ENCODE measurements around the gene GRID2. TPM values are rescaled to one million over a fixed set of nuclear protein-coding genes. Genes with fewer than 3 reads are reported as not detected.

GRID2 gene
- total RNA-seq, 1 donor from 2014 or later = 11.6 TPM

GRCh38 chr4:93396272-93396671 lies 1092.5 kb downstream of the GRID2 start:
- no peaks in the 10 kb centered on the region for H3K9me3 Mint-ChIP-seq (ENCODE audit: unreplicated experiment)
- no peaks in the 10 kb centered on the region for H3K27me3 Mint-ChIP-seq (ENCODE audit: unreplicated experiment)
- no peak for DNase-seq (ENCODE audit: low spot score)
- no peak for TF ChIP-seq CTCF (IDR thresholded peaks at IDR 0.05; ENCODE audit: unreplicated experiment)
- no peaks in the 10 kb centered on the region for H3K36me3 Mint-ChIP-seq (ENCODE audit: low read depth, unreplicated experiment)
- H3K4me1 Mint-ChIP-seq (ENCODE audit: unreplicated experiment) = no peaks in the 10 kb centered on the region
- no peak overlapping the region for H3K27ac Mint-ChIP-seq (ENCODE audit: unreplicated experiment)
- no peak overlapping the region for H3K4me3 Mint-ChIP-seq (ENCODE audit: unreplicated experiment)

GRCh38 chr4:93403571-93403970 lies 1099.8 kb downstream of the GRID2 start:
- no peaks in the 10 kb centered on the region for H3K9me3 Mint-ChIP-seq (ENCODE audit: unreplicated experiment)
- no peak overlapping the region for H3K27ac Mint-ChIP-seq (ENCODE audit: unreplicated experiment)
- H3K36me3 Mint-ChIP-seq (ENCODE audit: low read depth, unreplicated experiment) = no peaks in the 10 kb centered on the region
- no peak for DNase-seq (ENCODE audit: low spot score)
- TF ChIP-seq CTCF (IDR thresholded peaks at IDR 0.05; ENCODE audit: unreplicated experiment) = no peak
- H3K4me1 Mint-ChIP-seq (ENCODE audit: unreplicated experiment) = peaks cover under 1% of the 10 kb centered on the region
- no peaks in the 10 kb centered on the region for H3K27me3 Mint-ChIP-seq (ENCODE audit: unreplicated experiment)
- no peak overlapping the region for H3K4me3 Mint-ChIP-seq (ENCODE audit: unreplicated experiment)

- DNase-seq (ENCODE audit: low spot score) = no peak
Measured at GRCh38 chr4:93407493-93408275, 1103.9 kb downstream of the GRID2 start.

GRCh38 chr4:93409035-93409434 lies 1105.3 kb downstream of the GRID2 start:
- Mint-ChIP-seq H3K9me3 (ENCODE audit: unreplicated experiment) (no peaks in the 10 kb centered on the region), H3K27ac (ENCODE audit: unreplicated experiment) (no peak overlapping the region), H3K27me3 (ENCODE audit: unreplicated experiment) (no peaks in the 10 kb centered on the region), H3K4me3 (ENCODE audit: unreplicated experiment) (no peak overlapping the region), H3K4me1 (ENCODE audit: unreplicated experiment) (peaks cover 10% of the 10 kb centered on the region), H3K36me3 (ENCODE audit: low read depth, unreplicated experiment) (no peaks in the 10 kb centered on the region)
- no peak for DNase-seq (ENCODE audit: low spot score)
- TF ChIP-seq CTCF (IDR thresholded peaks at IDR 0.05; ENCODE audit: unreplicated experiment) = peak; percentile 17

More at GRCh38 chr4:93407493-93408275, 1103.9 kb downstream of the GRID2 start:
- Mint-ChIP-seq H3K27me3 (ENCODE audit: unreplicated experiment) (no peaks in the 10 kb centered on the region), H3K36me3 (ENCODE audit: low read depth, unreplicated experiment) (no peaks in the 10 kb centered on the region), H3K4me1 (ENCODE audit: unreplicated experiment) (peaks cover 10% of the 10 kb centered on the region), H3K4me3 (ENCODE audit: unreplicated experiment) (no peak overlapping the region), H3K9me3 (ENCODE audit: unreplicated experiment) (no peaks in the 10 kb centered on the region), H3K27ac (ENCODE audit: unreplicated experiment) (no peak overlapping the region)
- TF ChIP-seq CTCF (IDR thresholded peaks at IDR 0.05; ENCODE audit: unreplicated experiment) = no peak

GRCh38 chr4:93414041-93414550 lies 1110.3 kb downstream of the GRID2 start:
- Mint-ChIP-seq H3K36me3 (ENCODE audit: low read depth, unreplicated experiment) (no peaks in the 10 kb centered on the region), H3K9me3 (ENCODE audit: unreplicated experiment) (no peaks in the 10 kb centered on the region), H3K4me1 (ENCODE audit: unreplicated experiment) (peaks cover 4% of the 10 kb centered on the region), H3K4me3 (ENCODE audit: unreplicated experiment) (no peak overlapping the region), H3K27me3 (ENCODE audit: unreplicated experiment) (no peaks in the 10 kb centered on the region), H3K27ac (ENCODE audit: unreplicated experiment) (no peak overlapping the region)
- no peak for TF ChIP-seq CTCF (IDR thresholded peaks at IDR 0.05; ENCODE audit: unreplicated experiment)
- no peak for DNase-seq (ENCODE audit: low spot score)
